PC-3 (cell line): ENCODE data around the gene CAMSAP1.

Experiments
- EZH2phosphoT487 ChIP-seq: fragments of 300-600 bp; sonication (generic); IDR thresholded peaks from 2 replicates; pipeline ENCODE4 v1.6.1; 2018; ENCODE audit warnings: mild to moderate bottlenecking, antibody characterized with exemption, low read length, borderline replicate concordance
- TF ChIP-seq, protein P1 (sequence below): fragments of 300-600 bp; sonication (generic); conservative IDR thresholded peaks from 2 replicates; pipeline ENCODE4 v1.5.1; 2017; ENCODE audit warnings: antibody characterized with exemption, low read depth, mild to moderate bottlenecking, low read length

DNA sequence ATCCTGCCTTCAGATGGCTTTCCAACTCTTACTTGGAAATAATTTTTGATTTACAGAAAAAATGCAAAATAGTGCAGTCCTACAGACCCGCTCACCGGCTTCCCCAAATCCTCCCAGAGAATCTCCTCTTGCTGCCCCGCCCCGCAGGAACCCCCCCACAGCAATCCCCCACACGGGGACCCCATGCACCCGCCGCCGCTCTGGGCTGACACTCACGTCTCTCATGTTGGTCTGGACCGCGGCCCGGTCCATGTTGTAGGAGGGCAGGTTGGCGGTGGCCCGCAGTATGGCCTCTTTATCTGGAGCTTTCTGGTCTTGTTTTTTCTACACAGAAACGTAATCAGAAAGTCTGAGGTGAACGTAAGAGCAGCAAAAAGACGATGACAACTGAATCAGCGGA lies 40.2 kb upstream of the CAMSAP1 start:
- TF ChIP-seq, protein P1, sequence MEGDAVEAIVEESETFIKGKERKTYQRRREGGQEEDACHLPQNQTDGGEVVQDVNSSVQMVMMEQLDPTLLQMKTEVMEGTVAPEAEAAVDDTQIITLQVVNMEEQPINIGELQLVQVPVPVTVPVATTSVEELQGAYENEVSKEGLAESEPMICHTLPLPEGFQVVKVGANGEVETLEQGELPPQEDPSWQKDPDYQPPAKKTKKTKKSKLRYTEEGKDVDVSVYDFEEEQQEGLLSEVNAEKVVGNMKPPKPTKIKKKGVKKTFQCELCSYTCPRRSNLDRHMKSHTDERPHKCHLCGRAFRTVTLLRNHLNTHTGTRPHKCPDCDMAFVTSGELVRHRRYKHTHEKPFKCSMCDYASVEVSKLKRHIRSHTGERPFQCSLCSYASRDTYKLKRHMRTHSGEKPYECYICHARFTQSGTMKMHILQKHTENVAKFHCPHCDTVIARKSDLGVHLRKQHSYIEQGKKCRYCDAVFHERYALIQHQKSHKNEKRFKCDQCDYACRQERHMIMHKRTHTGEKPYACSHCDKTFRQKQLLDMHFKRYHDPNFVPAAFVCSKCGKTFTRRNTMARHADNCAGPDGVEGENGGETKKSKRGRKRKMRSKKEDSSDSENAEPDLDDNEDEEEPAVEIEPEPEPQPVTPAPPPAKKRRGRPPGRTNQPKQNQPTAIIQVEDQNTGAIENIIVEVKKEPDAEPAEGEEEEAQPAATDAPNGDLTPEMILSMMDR = no peak
- TF ChIP-seq EZH2phosphoT487 = no peak
